ENCODE measurements around the gene ANKS1B.

The ANKS1B gene

GRCh38 chr12:98828802-98829600 lies 1155.7 kb downstream of the ANKS1B start:
- Histone ChIP-seq H3K4me3 (ENCODE audit: low read length) (no peak overlapping the region), H3K36me3 (ENCODE audit: control insufficient read depth, insufficient read depth, low read length) (no peaks in the 10 kb centered on the region), H3K27me3 (ENCODE audit: control insufficient read depth, insufficient read depth, low read length) (no peaks in the 10 kb centered on the region), H3K4me1 (ENCODE audit: control insufficient read depth, insufficient read depth, low read length) (no peaks in the 10 kb centered on the region), H3K9ac (ENCODE audit: low read length) (no peak overlapping the region), H3K27ac (ENCODE audit: low read depth, low read length) (no peak overlapping the region)

- Histone ChIP-seq H3K9ac (ENCODE audit: low read length) (no peak overlapping the region), H3K36me3 (ENCODE audit: control insufficient read depth, insufficient read depth, low read length) (no peaks in the 10 kb centered on the region), H3K4me3 (ENCODE audit: low read length) (no peak overlapping the region), H3K27me3 (ENCODE audit: control insufficient read depth, insufficient read depth, low read length) (no peaks in the 10 kb centered on the region), H3K4me1 (ENCODE audit: control insufficient read depth, insufficient read depth, low read length) (no peaks in the 10 kb centered on the region), H3K27ac (ENCODE audit: low read depth, low read length) (no peak overlapping the region)
Measured at GRCh38 chr12:98823012-98823411, 1161.7 kb downstream of the ANKS1B start.

GRCh38 chr12:98821866-98822265 lies 1162.9 kb downstream of the ANKS1B start:
- no peaks in the 10 kb centered on the region for H3K4me1 ChIP-seq (ENCODE audit: control insufficient read depth, insufficient read depth, low read length)
- H3K4me3 ChIP-seq (ENCODE audit: low read length): no peak overlapping the region

GRCh38 chr12:98821232-98821631 lies 1163.5 kb downstream of the ANKS1B start:
- Histone ChIP-seq H3K4me3 (ENCODE audit: low read length) (no peak overlapping the region), H3K4me1 (ENCODE audit: control insufficient read depth, insufficient read depth, low read length) (no peaks in the 10 kb centered on the region), H3K36me3 (ENCODE audit: control insufficient read depth, insufficient read depth, low read length) (no peaks in the 10 kb centered on the region), H3K27ac (ENCODE audit: low read depth, low read length) (no peak overlapping the region), H3K9ac (ENCODE audit: low read length) (no peak overlapping the region), H3K27me3 (ENCODE audit: control insufficient read depth, insufficient read depth, low read length) (no peaks in the 10 kb centered on the region)

More at GRCh38 chr12:98821866-98822265, 1162.9 kb downstream of the ANKS1B start:
- no peaks in the 10 kb centered on the region for H3K27me3 ChIP-seq (ENCODE audit: control insufficient read depth, insufficient read depth, low read length)
- no peaks in the 10 kb centered on the region for H3K36me3 ChIP-seq (ENCODE audit: control insufficient read depth, insufficient read depth, low read length)
- no peak overlapping the region for H3K27ac ChIP-seq (ENCODE audit: low read depth, low read length)
- no peak overlapping the region for H3K9ac ChIP-seq (ENCODE audit: low read length)

GRCh38 chr12:98819821-98820404 lies 1164.8 kb downstream of the ANKS1B start:
- H3K27me3 ChIP-seq (ENCODE audit: control insufficient read depth, insufficient read depth, low read length): no peaks in the 10 kb centered on the region
- no peak overlapping the region for H3K9ac ChIP-seq (ENCODE audit: low read length)
- H3K27ac ChIP-seq (ENCODE audit: low read depth, low read length): no peak overlapping the region
- no peak overlapping the region for H3K4me3 ChIP-seq (ENCODE audit: low read length)
- H3K4me1 ChIP-seq (ENCODE audit: control insufficient read depth, insufficient read depth, low read length): no peaks in the 10 kb centered on the region
- no peaks in the 10 kb centered on the region for H3K36me3 ChIP-seq (ENCODE audit: control insufficient read depth, insufficient read depth, low read length)

GRCh38 chr12:98819071-98819470 lies 1165.7 kb downstream of the ANKS1B start:
- Histone ChIP-seq H3K27ac (ENCODE audit: low read depth, low read length) (no peak overlapping the region), H3K9ac (ENCODE audit: low read length) (no peak overlapping the region), H3K27me3 (ENCODE audit: control insufficient read depth, insufficient read depth, low read length) (no peaks in the 10 kb centered on the region), H3K36me3 (ENCODE audit: control insufficient read depth, insufficient read depth, low read length) (no peaks in the 10 kb centered on the region), H3K4me3 (ENCODE audit: low read length) (no peak overlapping the region), H3K4me1 (ENCODE audit: control insufficient read depth, insufficient read depth, low read length) (no peaks in the 10 kb centered on the region)

GRCh38 chr12:98818239-98818638 lies 1166.5 kb downstream of the ANKS1B start:
- Histone ChIP-seq H3K27me3 (ENCODE audit: control insufficient read depth, insufficient read depth, low read length) (no peaks in the 10 kb centered on the region), H3K36me3 (ENCODE audit: control insufficient read depth, insufficient read depth, low read length) (no peaks in the 10 kb centered on the region), H3K9ac (ENCODE audit: low read length) (no peak overlapping the region), H3K4me1 (ENCODE audit: control insufficient read depth, insufficient read depth, low read length) (no peaks in the 10 kb centered on the region), H3K4me3 (ENCODE audit: low read length) (no peak overlapping the region), H3K27ac (ENCODE audit: low read depth, low read length) (no peak overlapping the region)

- Histone ChIP-seq H3K27ac (ENCODE audit: low read depth, low read length) (no peak overlapping the region), H3K36me3 (ENCODE audit: control insufficient read depth, insufficient read depth, low read length) (no peaks in the 10 kb centered on the region), H3K4me1 (ENCODE audit: control insufficient read depth, insufficient read depth, low read length) (no peaks in the 10 kb centered on the region)
Measured at GRCh38 chr12:98817742-98818141, 1167.0 kb downstream of the ANKS1B start.

GRCh38 chr12:98816720-98817119 lies 1168.0 kb downstream of the ANKS1B start:
- no peaks in the 10 kb centered on the region for H3K27me3 ChIP-seq (ENCODE audit: control insufficient read depth, insufficient read depth, low read length)
- no peak overlapping the region for H3K27ac ChIP-seq (ENCODE audit: low read depth, low read length)
- H3K4me1 ChIP-seq (ENCODE audit: control insufficient read depth, insufficient read depth, low read length): no peaks in the 10 kb centered on the region
- no peak overlapping the region for H3K9ac ChIP-seq (ENCODE audit: low read length)
- H3K36me3 ChIP-seq (ENCODE audit: control insufficient read depth, insufficient read depth, low read length): no peaks in the 10 kb centered on the region
- no peak overlapping the region for H3K4me3 ChIP-seq (ENCODE audit: low read length)

More at GRCh38 chr12:98817742-98818141, 1167.0 kb downstream of the ANKS1B start:
- Histone ChIP-seq H3K27me3 (ENCODE audit: control insufficient read depth, insufficient read depth, low read length) (no peaks in the 10 kb centered on the region), H3K9ac (ENCODE audit: low read length) (no peak overlapping the region), H3K4me3 (ENCODE audit: low read length) (no peak overlapping the region)

- Histone ChIP-seq H3K36me3 (ENCODE audit: control insufficient read depth, insufficient read depth, low read length) (no peaks in the 10 kb centered on the region), H3K4me3 (ENCODE audit: low read length) (no peak overlapping the region), H3K27me3 (ENCODE audit: control insufficient read depth, insufficient read depth, low read length) (no peaks in the 10 kb centered on the region), H3K4me1 (ENCODE audit: control insufficient read depth, insufficient read depth, low read length) (no peaks in the 10 kb centered on the region), H3K27ac (ENCODE audit: low read depth, low read length) (no peak overlapping the region), H3K9ac (ENCODE audit: low read length) (no peak overlapping the region)
Measured at GRCh38 chr12:98814254-98814653, 1170.5 kb downstream of the ANKS1B start.

GRCh38 chr12:98812225-98812624 lies 1172.5 kb downstream of the ANKS1B start:
- Histone ChIP-seq H3K4me3 (ENCODE audit: low read length) (no peak overlapping the region), H3K9ac (ENCODE audit: low read length) (no peak overlapping the region), H3K27ac (ENCODE audit: low read depth, low read length) (no peak overlapping the region), H3K27me3 (ENCODE audit: control insufficient read depth, insufficient read depth, low read length) (no peaks in the 10 kb centered on the region), H3K4me1 (ENCODE audit: control insufficient read depth, insufficient read depth, low read length) (no peaks in the 10 kb centered on the region), H3K36me3 (ENCODE audit: control insufficient read depth, insufficient read depth, low read length) (no peaks in the 10 kb centered on the region)

- no peak overlapping the region for H3K27ac ChIP-seq (ENCODE audit: low read depth, low read length)
- H3K27me3 ChIP-seq (ENCODE audit: control insufficient read depth, insufficient read depth, low read length): no peaks in the 10 kb centered on the region
- H3K36me3 ChIP-seq (ENCODE audit: control insufficient read depth, insufficient read depth, low read length): no peaks in the 10 kb centered on the region
- no peaks in the 10 kb centered on the region for H3K4me1 ChIP-seq (ENCODE audit: control insufficient read depth, insufficient read depth, low read length)
- H3K4me3 ChIP-seq (ENCODE audit: low read length): no peak overlapping the region
- no peak overlapping the region for H3K9ac ChIP-seq (ENCODE audit: low read length)
Measured at GRCh38 chr12:98808243-98808875, 1176.4 kb downstream of the ANKS1B start.

All from rectal smooth muscle tissue (tissue), 1 donor.